GM21528 (cell line): Measurements from ENCODE around the gene ANKHD1.

Experiments used
- ATAC-seq: cut with Tn5 transposase; IDR thresholded peaks from one replicate; pipeline ENCODE4 v1.9.1; 2021; ENCODE audit warnings: mild to moderate bottlenecking, moderate library complexity; ENCODE audit not compliant: unreplicated experiment, low FRiP score

The ANKHD1 gene

GRCh38 chr5:140557136-140557805 is 155.6 kb downstream of the ANKHD1 start, which contains the start of gene SRA1:
TSS of gene SRA1 (minus strand) at chr5:140557473. CDS start at chr5:140557452, 21 bp downstream.
- peak; percentile 91 for ATAC-seq

- ATAC-seq: no peak
Observed at GRCh38 chr5:140557965-140558364, 156.3 kb downstream of the ANKHD1 start.

GRCh38 chr5:140558542-140558941 is 156.9 kb downstream of the ANKHD1 start:
- no peak for ATAC-seq

- no peak for ATAC-seq
Observed at GRCh38 chr5:140560227-140560626, 158.6 kb downstream of the ANKHD1 start.

GRCh38 chr5:140561753-140562523 is 160.3 kb downstream of the ANKHD1 start:
- ATAC-seq: no peak

- no peak for ATAC-seq
Observed at GRCh38 chr5:140563596-140563995, 162.0 kb downstream of the ANKHD1 start.

- ATAC-seq: peak; percentile 86
Observed at GRCh38 chr5:140564196-140565023, 162.8 kb downstream of the ANKHD1 start, which contains the start of the genes APBB3 and SLC35A4. TSS of gene APBB3 (minus strand) at chr5:140564598. CDS start at chr5:140564245, 353 bp downstream. TSS of gene SLC35A4 (plus strand) at chr5:140564828. CDS start at chr5:140567170, 2,342 bp downstream.

GRCh38 chr5:140565024-140565779 is 163.6 kb downstream of the ANKHD1 start:
- ATAC-seq: no peak

GRCh38 chr5:140565780-140566095 is 164.1 kb downstream of the ANKHD1 start:
- ATAC-seq: no peak

- ATAC-seq: no peak
Observed at GRCh38 chr5:140566665-140567064, 165.0 kb downstream of the ANKHD1 start.

- no peak for ATAC-seq
Observed at GRCh38 chr5:140567136-140567818, 165.6 kb downstream of the ANKHD1 start.

- no peak for ATAC-seq
Observed at GRCh38 chr5:140567871-140568270, 166.2 kb downstream of the ANKHD1 start.

GRCh38 chr5:140568443-140569063 is 166.9 kb downstream of the ANKHD1 start:
- no peak for ATAC-seq

- ATAC-seq: no peak
Observed at GRCh38 chr5:140569197-140569596, 167.6 kb downstream of the ANKHD1 start.

- ATAC-seq: no peak
Observed at GRCh38 chr5:140570058-140570457, 168.4 kb downstream of the ANKHD1 start.

- ATAC-seq: no peak
Observed at GRCh38 chr5:140570488-140570887, 168.9 kb downstream of the ANKHD1 start.

- ATAC-seq: no peak
Observed at GRCh38 chr5:140571105-140571504, 169.5 kb downstream of the ANKHD1 start.

GRCh38 chr5:140573683-140574082 is 172.1 kb downstream of the ANKHD1 start:
- ATAC-seq: no peak

- no peak for ATAC-seq
Observed at GRCh38 chr5:140574165-140574564, 172.5 kb downstream of the ANKHD1 start.
